Prostate gland (tissue), 2 donors: ENCODE data around the gene ARRDC3.

Experiments
- POLR2A ChIP-seq: fragments of 450-650 bp; IDR thresholded peaks from one replicate; pipeline ENCODE4 v1.6.1; 2016; ENCODE audit warnings: antibody characterized with exemption, mild to moderate bottlenecking
- TF ChIP-seq, protein P1 (sequence below), 4 experiments: fragments of 200-600 bp in 2 of 4; fragments of 450-650 bp in 2 of 4; sonication (generic) in 2 of 4; IDR thresholded peaks; 1 replicate in 3 of 4; 2 replicates in 1 of 4; pipeline ENCODE4 v1.5.1; 2016 to 2019; ENCODE audit warnings: antibody characterized with exemption in 4 of 4, mild to moderate bottlenecking in 2 of 4, moderate library complexity in 2 of 4

DNA sequence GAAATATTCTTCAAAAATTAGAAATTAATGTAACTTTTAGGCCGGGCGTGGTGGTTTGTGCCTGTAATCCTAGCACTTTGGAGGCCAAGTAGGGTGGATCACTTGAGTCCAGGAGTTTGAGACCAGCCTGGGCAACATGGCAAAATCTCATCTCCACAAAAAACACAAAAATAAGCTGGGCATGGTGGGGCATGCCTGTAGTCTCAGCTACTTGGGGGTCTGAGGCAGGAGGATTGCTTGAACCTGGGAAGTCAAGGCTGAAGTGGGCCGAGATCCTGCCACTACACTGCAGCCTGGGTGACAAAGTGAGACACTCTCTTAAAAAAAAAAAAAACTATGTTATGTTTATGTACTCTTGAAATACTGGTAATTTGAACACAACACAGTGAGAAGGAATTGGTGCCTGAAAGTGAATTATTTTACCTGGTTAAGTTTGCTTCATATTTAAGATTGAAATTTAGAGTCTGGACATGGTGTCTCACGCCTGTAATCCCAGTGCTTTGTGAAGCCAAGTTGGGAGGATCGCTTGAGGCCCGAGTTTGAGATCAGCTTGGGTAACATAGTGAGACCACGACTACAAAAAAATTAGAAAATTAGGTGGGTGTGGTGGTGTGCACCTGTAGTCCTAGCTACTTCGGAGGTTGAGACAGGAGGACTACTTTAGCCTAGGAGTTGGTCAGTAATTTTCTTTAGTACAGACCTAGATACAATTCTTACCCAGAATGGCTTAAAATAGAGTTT, 15.0 kb downstream of the ARRDC3 start:
- TF ChIP-seq, protein P1, sequence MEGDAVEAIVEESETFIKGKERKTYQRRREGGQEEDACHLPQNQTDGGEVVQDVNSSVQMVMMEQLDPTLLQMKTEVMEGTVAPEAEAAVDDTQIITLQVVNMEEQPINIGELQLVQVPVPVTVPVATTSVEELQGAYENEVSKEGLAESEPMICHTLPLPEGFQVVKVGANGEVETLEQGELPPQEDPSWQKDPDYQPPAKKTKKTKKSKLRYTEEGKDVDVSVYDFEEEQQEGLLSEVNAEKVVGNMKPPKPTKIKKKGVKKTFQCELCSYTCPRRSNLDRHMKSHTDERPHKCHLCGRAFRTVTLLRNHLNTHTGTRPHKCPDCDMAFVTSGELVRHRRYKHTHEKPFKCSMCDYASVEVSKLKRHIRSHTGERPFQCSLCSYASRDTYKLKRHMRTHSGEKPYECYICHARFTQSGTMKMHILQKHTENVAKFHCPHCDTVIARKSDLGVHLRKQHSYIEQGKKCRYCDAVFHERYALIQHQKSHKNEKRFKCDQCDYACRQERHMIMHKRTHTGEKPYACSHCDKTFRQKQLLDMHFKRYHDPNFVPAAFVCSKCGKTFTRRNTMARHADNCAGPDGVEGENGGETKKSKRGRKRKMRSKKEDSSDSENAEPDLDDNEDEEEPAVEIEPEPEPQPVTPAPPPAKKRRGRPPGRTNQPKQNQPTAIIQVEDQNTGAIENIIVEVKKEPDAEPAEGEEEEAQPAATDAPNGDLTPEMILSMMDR (IDR thresholded peaks at IDR 0.05) = no peak
- TF ChIP-seq POLR2A = no peak
